ENCODE data around the gene ZNF320.
"Not testable (repeated sequence)": the region's sequence is repeated elsewhere in the genome, so short reads cannot be mapped to it uniquely, and the experiment has no call there.

The ZNF320 gene

GRCh38 chr19:52941523-52941922, 44.1 kb upstream of the ZNF320 start:
- peak overlapping the region; percentile 76; the same call in 1 of the 2 replicates for H3K27ac ChIP-seq (ENCODE audit: low read depth, low read length)
- H3K9me3 ChIP-seq (ENCODE audit: control insufficient read depth, insufficient read depth, low read depth, low read length); H3K27me3 ChIP-seq (ENCODE audit: control insufficient read depth, insufficient read depth, low read length): not testable (repeated sequence)
- H3K9ac ChIP-seq (ENCODE audit: low read length): peak overlapping the region; percentile 85
- peaks cover 24% of the 10 kb centered on the region for H3K4me1 ChIP-seq (ENCODE audit: control insufficient read depth, insufficient read depth, low read length)
- peaks cover 11% of the 10 kb centered on the region for H3K36me3 ChIP-seq (ENCODE audit: control insufficient read depth, insufficient read depth, low read length)
- peak overlapping the region; percentile 82 for H3K4me3 ChIP-seq (ENCODE audit: low read depth, low read length)

GRCh38 chr19:52940905-52941304, 43.5 kb upstream of the ZNF320 start:
- H3K4me1 ChIP-seq (ENCODE audit: control insufficient read depth, insufficient read depth, low read length): peaks cover 24% of the 10 kb centered on the region
- H3K36me3 ChIP-seq (ENCODE audit: control insufficient read depth, insufficient read depth, low read length): peaks cover 16% of the 10 kb centered on the region
- H3K9ac ChIP-seq (ENCODE audit: low read length); H3K27me3 ChIP-seq (ENCODE audit: control insufficient read depth, insufficient read depth, low read length); H3K9me3 ChIP-seq (ENCODE audit: control insufficient read depth, insufficient read depth, low read depth, low read length); H3K27ac ChIP-seq (ENCODE audit: low read depth, low read length): not testable (repeated sequence)
- H3K4me3 ChIP-seq (ENCODE audit: low read depth, low read length): peak overlapping the region; percentile 29; the same call in 1 of the 2 replicates

- Histone ChIP-seq H3K27me3 (ENCODE audit: control insufficient read depth, insufficient read depth, low read length) (no peaks in the 10 kb centered on the region), H3K27ac (ENCODE audit: low read depth, low read length) (no peak overlapping the region), H3K9me3 (ENCODE audit: control insufficient read depth, insufficient read depth, low read depth, low read length) (no peaks in the 10 kb centered on the region), H3K9ac (ENCODE audit: low read length) (no peak overlapping the region), H3K36me3 (ENCODE audit: control insufficient read depth, insufficient read depth, low read length) (peaks cover 23% of the 10 kb centered on the region), H3K4me1 (ENCODE audit: control insufficient read depth, insufficient read depth, low read length) (peaks cover 5% of the 10 kb centered on the region), H3K4me3 (ENCODE audit: low read depth, low read length) (no peak overlapping the region)
These were observed 41.3 kb upstream of the ZNF320 start for GRCh38 chr19:52938761-52939160.

GRCh38 chr19:52936954-52937325, 39.5 kb upstream of the ZNF320 start:
- no peak overlapping the region for H3K27ac ChIP-seq (ENCODE audit: low read depth, low read length)
- H3K4me3 ChIP-seq (ENCODE audit: low read depth, low read length): no peak overlapping the region
- H3K27me3 ChIP-seq (ENCODE audit: control insufficient read depth, insufficient read depth, low read length): no peaks in the 10 kb centered on the region
- peaks cover 25% of the 10 kb centered on the region for H3K36me3 ChIP-seq (ENCODE audit: control insufficient read depth, insufficient read depth, low read length)
- H3K9me3 ChIP-seq (ENCODE audit: control insufficient read depth, insufficient read depth, low read depth, low read length): no peaks in the 10 kb centered on the region
- H3K4me1 ChIP-seq (ENCODE audit: control insufficient read depth, insufficient read depth, low read length): no peaks in the 10 kb centered on the region
- no peak overlapping the region for H3K9ac ChIP-seq (ENCODE audit: low read length)

- H3K9me3 ChIP-seq (ENCODE audit: control insufficient read depth, insufficient read depth, low read depth, low read length): no peaks in the 10 kb centered on the region
- no peak overlapping the region for H3K9ac ChIP-seq (ENCODE audit: low read length)
- no peaks in the 10 kb centered on the region for H3K4me1 ChIP-seq (ENCODE audit: control insufficient read depth, insufficient read depth, low read length)
- no peak overlapping the region for H3K4me3 ChIP-seq (ENCODE audit: low read depth, low read length)
- no peak overlapping the region for H3K27ac ChIP-seq (ENCODE audit: low read depth, low read length)
- H3K36me3 ChIP-seq (ENCODE audit: control insufficient read depth, insufficient read depth, low read length): peaks cover 25% of the 10 kb centered on the region
- H3K27me3 ChIP-seq (ENCODE audit: control insufficient read depth, insufficient read depth, low read length): no peaks in the 10 kb centered on the region
These were observed 38.9 kb upstream of the ZNF320 start for GRCh38 chr19:52936151-52936953.

GRCh38 chr19:52935434-52935833, 38.0 kb upstream of the ZNF320 start:
- Histone ChIP-seq H3K27ac (ENCODE audit: low read depth, low read length) (no peak overlapping the region), H3K9ac (ENCODE audit: low read length) (no peak overlapping the region), H3K4me3 (ENCODE audit: low read depth, low read length) (no peak overlapping the region), H3K4me1 (ENCODE audit: control insufficient read depth, insufficient read depth, low read length) (no peaks in the 10 kb centered on the region), H3K9me3 (ENCODE audit: control insufficient read depth, insufficient read depth, low read depth, low read length) (no peaks in the 10 kb centered on the region), H3K27me3 (ENCODE audit: control insufficient read depth, insufficient read depth, low read length) (no peaks in the 10 kb centered on the region), H3K36me3 (ENCODE audit: control insufficient read depth, insufficient read depth, low read length) (peaks cover 25% of the 10 kb centered on the region)

GRCh38 chr19:52924641-52925040, 27.2 kb upstream of the ZNF320 start:
- H3K36me3 ChIP-seq (ENCODE audit: control insufficient read depth, insufficient read depth, low read length): peaks cover 24% of the 10 kb centered on the region
- H3K9me3 ChIP-seq (ENCODE audit: control insufficient read depth, insufficient read depth, low read depth, low read length); H3K27me3 ChIP-seq (ENCODE audit: control insufficient read depth, insufficient read depth, low read length); H3K27ac ChIP-seq (ENCODE audit: low read depth, low read length); H3K9ac ChIP-seq (ENCODE audit: low read length); H3K4me3 ChIP-seq (ENCODE audit: low read depth, low read length): not testable (repeated sequence)
- H3K4me1 ChIP-seq (ENCODE audit: control insufficient read depth, insufficient read depth, low read length): peaks cover 17% of the 10 kb centered on the region

GRCh38 chr19:52923778-52924593, 26.6 kb upstream of the ZNF320 start:
- H3K27ac ChIP-seq (ENCODE audit: low read depth, low read length): no peak overlapping the region
- no peaks in the 10 kb centered on the region for H3K27me3 ChIP-seq (ENCODE audit: control insufficient read depth, insufficient read depth, low read length)
- peaks cover 18% of the 10 kb centered on the region for H3K36me3 ChIP-seq (ENCODE audit: control insufficient read depth, insufficient read depth, low read length)
- peaks cover 17% of the 10 kb centered on the region for H3K4me1 ChIP-seq (ENCODE audit: control insufficient read depth, insufficient read depth, low read length)
- peak overlapping the region; percentile 3 for H3K9ac ChIP-seq (ENCODE audit: low read length)
- peak overlapping the region; percentile 88 for H3K4me3 ChIP-seq (ENCODE audit: low read depth, low read length)
- no peaks in the 10 kb centered on the region for H3K9me3 ChIP-seq (ENCODE audit: control insufficient read depth, insufficient read depth, low read depth, low read length)

GRCh38 chr19:52922841-52923777, 25.7 kb upstream of the ZNF320 start, which contains the start of gene ZNF888:
Gene ZNF888, minus strand, starts transcription at chr19:52923428. Its CDS starts 5,555 bp downstream, at chr19:52917873.
- peak within 1 kb of the TSS; percentile 88 for H3K4me3 ChIP-seq (ENCODE audit: low read depth, low read length)
- peak within 1 kb of the TSS; percentile 81 for H3K9ac ChIP-seq (ENCODE audit: low read length)
- peaks cover 13% of the 10 kb centered on the region for H3K36me3 ChIP-seq (ENCODE audit: control insufficient read depth, insufficient read depth, low read length)
- no peaks in the 10 kb centered on the region for H3K9me3 ChIP-seq (ENCODE audit: control insufficient read depth, insufficient read depth, low read depth, low read length)
- peak within 1 kb of the TSS; percentile 67; the same call in 1 of the 2 replicates for H3K27ac ChIP-seq (ENCODE audit: low read depth, low read length)
- H3K4me1 ChIP-seq (ENCODE audit: control insufficient read depth, insufficient read depth, low read length): peaks cover 17% of the 10 kb centered on the region
- no peaks in the 10 kb centered on the region for H3K27me3 ChIP-seq (ENCODE audit: control insufficient read depth, insufficient read depth, low read length)

GRCh38 chr19:52917531-52917930, 20.1 kb upstream of the ZNF320 start:
- no peak overlapping the region for H3K27ac ChIP-seq (ENCODE audit: low read depth, low read length)
- H3K4me3 ChIP-seq (ENCODE audit: low read depth, low read length): no peak overlapping the region
- H3K36me3 ChIP-seq (ENCODE audit: control insufficient read depth, insufficient read depth, low read length): peaks cover 41% of the 10 kb centered on the region
- no peaks in the 10 kb centered on the region for H3K27me3 ChIP-seq (ENCODE audit: control insufficient read depth, insufficient read depth, low read length)
- peaks cover 7% of the 10 kb centered on the region; the same call in 1 of the 2 replicates for H3K4me1 ChIP-seq (ENCODE audit: control insufficient read depth, insufficient read depth, low read length)
- H3K9me3 ChIP-seq (ENCODE audit: control insufficient read depth, insufficient read depth, low read depth, low read length): no peaks in the 10 kb centered on the region
- H3K9ac ChIP-seq (ENCODE audit: low read length): no peak overlapping the region

All from HUES6 (cell line).